Esophagus muscularis mucosa (tissue), 4 donors: Measurements from ENCODE around the gene MAF.

Experiments used
- EP300 ChIP-seq: sonication (generic); formaldehyde crosslinking; IDR thresholded peaks from one replicate; pipeline ENCODE4 v1.6.1; 2017; ENCODE audit warnings: antibody characterized with exemption
- POLR2A ChIP-seq: fragments of 450-650 bp; IDR thresholded peaks from one replicate; pipeline ENCODE4 v1.6.1; 2017; ENCODE audit warnings: antibody characterized with exemption, moderate library complexity, mild to moderate bottlenecking, low read depth
- POLR2AphosphoS5 ChIP-seq, 2 donors: sonication (generic); formaldehyde crosslinking; IDR thresholded peaks; one replicate each; pipeline ENCODE4 v1.6.1; 2017; ENCODE audit warnings: antibody characterized with exemption in 2 of 2
- TF ChIP-seq, protein P1 (sequence below), 3 experiments: fragments of 200-600 bp in 2 of 3; fragments of 450-650 bp in 1 of 3; sonication (generic) in 2 of 3; IDR thresholded peaks; one replicate each; pipeline ENCODE4 v1.5.1; 2017 to 2019; ENCODE audit warnings: antibody characterized with exemption in 3 of 3, mild to moderate bottlenecking in 2 of 3, moderate library complexity in 1 of 3

GRCh38 chr16:79607587-79607986, 7.0 kb upstream of the MAF start:
- TF ChIP-seq, protein P1, sequence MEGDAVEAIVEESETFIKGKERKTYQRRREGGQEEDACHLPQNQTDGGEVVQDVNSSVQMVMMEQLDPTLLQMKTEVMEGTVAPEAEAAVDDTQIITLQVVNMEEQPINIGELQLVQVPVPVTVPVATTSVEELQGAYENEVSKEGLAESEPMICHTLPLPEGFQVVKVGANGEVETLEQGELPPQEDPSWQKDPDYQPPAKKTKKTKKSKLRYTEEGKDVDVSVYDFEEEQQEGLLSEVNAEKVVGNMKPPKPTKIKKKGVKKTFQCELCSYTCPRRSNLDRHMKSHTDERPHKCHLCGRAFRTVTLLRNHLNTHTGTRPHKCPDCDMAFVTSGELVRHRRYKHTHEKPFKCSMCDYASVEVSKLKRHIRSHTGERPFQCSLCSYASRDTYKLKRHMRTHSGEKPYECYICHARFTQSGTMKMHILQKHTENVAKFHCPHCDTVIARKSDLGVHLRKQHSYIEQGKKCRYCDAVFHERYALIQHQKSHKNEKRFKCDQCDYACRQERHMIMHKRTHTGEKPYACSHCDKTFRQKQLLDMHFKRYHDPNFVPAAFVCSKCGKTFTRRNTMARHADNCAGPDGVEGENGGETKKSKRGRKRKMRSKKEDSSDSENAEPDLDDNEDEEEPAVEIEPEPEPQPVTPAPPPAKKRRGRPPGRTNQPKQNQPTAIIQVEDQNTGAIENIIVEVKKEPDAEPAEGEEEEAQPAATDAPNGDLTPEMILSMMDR (IDR thresholded peaks at IDR 0.05): no peak
- no peak for TF ChIP-seq POLR2A
- TF ChIP-seq POLR2AphosphoS5 (IDR thresholded peaks at IDR 0.05): no peak
- no peak for TF ChIP-seq EP300
